ENCODE measurements around the gene EIF2S1.
A peak's percentile ranks its signal among the peaks of the same experiment; 100 is the strongest.
"Not testable (repeated sequence)": the region's sequence is repeated elsewhere in the genome, so short reads cannot be mapped to it uniquely, and the experiment has no call there.

Gene EIF2S1

DNA sequence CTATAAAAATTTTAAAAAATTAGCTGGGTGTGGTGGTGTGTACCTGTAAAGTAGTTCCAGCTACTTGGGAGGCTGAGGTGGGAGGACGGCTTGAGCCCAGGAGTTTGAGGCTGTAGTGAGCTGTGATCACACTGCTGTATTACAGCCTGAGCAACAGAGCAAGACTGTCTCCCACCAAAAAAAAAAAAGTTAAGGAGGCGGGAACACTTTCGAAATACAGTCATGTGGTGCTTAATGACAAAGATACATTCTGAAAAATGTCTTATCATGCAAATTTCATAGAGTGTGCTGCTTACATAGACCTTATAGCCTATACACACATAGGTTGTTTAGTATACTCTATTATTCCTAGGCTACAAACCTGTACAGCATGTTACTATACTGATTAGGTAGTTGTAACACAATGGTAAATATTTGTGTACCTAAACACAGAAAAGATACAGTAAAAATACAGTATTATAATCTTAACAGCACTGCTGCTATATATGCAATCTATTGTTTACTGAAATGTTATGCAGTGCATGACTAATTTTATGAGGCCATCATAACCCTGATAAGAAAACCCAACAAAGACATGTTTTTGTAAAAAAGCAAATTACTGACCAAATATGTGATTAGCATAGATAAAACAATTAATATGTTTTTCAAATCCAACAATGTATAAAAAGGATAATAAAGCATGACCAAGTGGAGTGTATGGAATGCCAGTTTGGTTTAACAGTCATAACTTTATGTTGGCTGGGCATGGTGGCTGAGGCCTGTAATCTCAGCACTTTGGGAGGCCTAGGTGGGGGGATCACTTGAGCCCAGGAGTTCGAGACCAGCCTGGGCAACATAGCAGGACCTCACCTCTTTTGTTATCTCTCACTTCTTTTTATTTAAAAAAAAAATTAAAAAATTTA is 11.4 kb downstream of the EIF2S1 start:
- no peak for DNase-seq (ENCODE audit: low spot score)

- DNase-seq (ENCODE audit: low spot score) = no peak
These were observed 12.7 kb downstream of the EIF2S1 start for GRCh38 chr14:67372833-67373232.

GRCh38 chr14:67373347-67373746 is 13.2 kb downstream of the EIF2S1 start:
- DNase-seq (ENCODE audit: low spot score) = no peak

GRCh38 chr14:67377916-67378315 is 17.8 kb downstream of the EIF2S1 start:
- DNase-seq (ENCODE audit: low spot score) = no peak

- no peak for DNase-seq (ENCODE audit: low spot score)
These were observed 25.0 kb downstream of the EIF2S1 start for GRCh38 chr14:67385120-67385519.

DNA sequence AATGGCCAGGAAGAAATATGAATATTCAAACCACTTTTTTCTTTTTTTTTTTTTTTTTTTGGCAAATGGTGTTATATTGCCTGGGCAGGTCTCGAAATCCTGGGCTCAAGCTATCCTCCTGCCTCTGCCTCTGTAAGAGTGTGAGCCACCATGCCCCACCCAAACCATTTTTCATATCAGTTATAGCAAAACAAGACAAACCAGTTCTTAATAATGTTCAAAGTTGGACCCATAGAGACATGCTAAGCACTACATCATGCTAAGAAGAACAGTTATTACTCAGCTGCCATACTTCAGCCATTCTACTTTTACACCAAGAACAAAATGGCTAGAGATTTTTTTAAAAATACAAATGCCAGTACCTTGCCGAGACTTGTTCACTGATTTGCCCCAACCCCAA is 25.5 kb downstream of the EIF2S1 start:
- no peak for DNase-seq (ENCODE audit: low spot score)

GRCh38 chr14:67387195-67387594 is 27.1 kb downstream of the EIF2S1 start:
- DNase-seq (ENCODE audit: low spot score) = no peak

GRCh38 chr14:67389275-67389674 is 29.1 kb downstream of the EIF2S1 start:
- no peak for DNase-seq (ENCODE audit: low spot score)

- no peak for DNase-seq (ENCODE audit: low spot score)
These were observed 29.8 kb downstream of the EIF2S1 start for GRCh38 chr14:67389811-67390534.

DNA sequence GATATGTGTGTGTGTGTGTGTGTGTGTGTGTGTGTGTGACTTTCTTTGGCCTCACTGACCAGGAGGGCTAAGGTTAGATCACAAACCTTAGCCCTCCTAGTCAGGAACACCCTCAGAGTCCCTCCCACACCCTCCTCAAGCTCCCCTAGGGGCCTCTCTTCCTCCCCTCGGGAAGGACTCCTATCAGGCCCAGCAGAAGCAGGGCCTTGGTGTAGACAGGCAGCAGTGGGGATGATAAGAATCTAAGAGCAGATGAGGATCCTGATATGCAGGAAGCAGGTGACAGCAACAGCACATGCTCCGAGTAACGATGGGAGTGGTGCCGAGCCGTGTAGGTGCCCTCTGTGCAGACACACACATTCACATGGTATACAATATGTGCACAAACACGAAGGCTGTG is 31.1 kb downstream of the EIF2S1 start:
- no peak for DNase-seq (ENCODE audit: low spot score)

- no peak for DNase-seq (ENCODE audit: low spot score)
These were observed 32.0 kb downstream of the EIF2S1 start for GRCh38 chr14:67392123-67392522.

- no peak for DNase-seq (ENCODE audit: low spot score)
These were observed 32.7 kb downstream of the EIF2S1 start for GRCh38 chr14:67392800-67393199.

- DNase-seq (ENCODE audit: low spot score) = no peak
These were observed 33.6 kb downstream of the EIF2S1 start for GRCh38 chr14:67393689-67394088.

- no peak for DNase-seq (ENCODE audit: low spot score)
These were observed 35.2 kb downstream of the EIF2S1 start for GRCh38 chr14:67395086-67395875.

- DNase-seq (ENCODE audit: low spot score) = no peak
These were observed 35.7 kb downstream of the EIF2S1 start for GRCh38 chr14:67395876-67396189.

- DNase-seq (ENCODE audit: low spot score) = peak; percentile 58
These were observed 36.3 kb downstream of the EIF2S1 start for GRCh38 chr14:67396381-67396970.

DNA sequence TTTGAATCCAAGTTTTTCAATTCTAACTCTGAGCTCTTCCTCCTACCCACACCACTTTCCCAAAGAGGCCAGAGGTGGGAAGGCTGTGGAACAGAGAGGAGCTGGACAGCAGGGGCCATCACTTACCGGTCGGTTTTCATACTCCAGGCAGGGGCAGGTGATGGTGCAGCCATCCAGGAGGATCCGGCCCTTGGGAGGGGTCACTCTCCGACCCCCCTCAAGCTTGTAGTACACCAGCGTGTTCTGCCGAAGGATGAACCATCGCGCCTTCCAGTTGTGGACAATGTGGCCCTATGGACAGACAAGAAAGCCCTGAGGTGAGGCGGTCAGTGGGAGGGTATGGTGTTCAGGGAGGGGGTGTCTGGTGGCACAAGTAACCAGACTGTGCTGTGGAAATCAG is 37.4 kb downstream of the EIF2S1 start:
- no peak for DNase-seq (ENCODE audit: low spot score)

DNA sequence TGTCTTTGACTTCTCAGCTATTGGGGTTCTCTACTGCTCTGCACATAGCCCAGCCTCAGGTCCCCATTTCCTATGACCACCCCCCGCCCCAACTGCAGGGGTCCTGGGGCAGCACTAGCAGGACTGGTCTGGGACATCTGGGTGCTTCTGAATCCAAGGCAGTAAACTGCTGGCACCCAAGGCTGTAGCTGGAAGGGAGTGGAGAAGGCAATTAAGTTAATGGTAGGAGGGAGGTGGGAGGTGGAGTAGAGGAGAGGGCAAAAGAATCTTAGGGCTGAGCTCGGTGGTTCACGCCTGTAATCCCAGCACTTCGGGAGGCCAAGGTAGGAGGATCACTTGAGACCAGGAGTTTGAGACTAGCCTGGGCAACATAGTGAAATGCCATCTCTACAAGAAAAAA is 40.3 kb downstream of the EIF2S1 start:
- DNase-seq (ENCODE audit: low spot score) = no peak

DNA sequence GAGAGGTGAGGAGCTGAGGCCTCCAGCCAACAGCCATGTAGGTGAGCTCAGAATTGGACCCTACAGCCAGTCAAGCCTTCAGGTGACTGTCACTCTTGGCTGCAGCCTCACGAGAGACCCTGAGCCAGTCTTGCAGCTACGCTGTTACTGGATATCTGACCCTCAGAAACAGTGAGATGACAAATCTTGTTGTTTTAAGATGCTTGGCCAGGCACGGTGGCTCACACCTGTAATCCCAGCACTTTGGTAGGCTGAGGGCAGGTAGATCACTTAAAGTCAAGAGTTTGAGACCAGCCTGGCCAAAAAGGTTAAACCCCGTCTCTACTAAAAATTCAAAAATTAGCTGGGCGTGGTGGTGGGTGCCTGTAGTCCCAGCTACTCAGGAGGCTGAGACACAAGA is 45.6 kb downstream of the EIF2S1 start:
- no peak for DNase-seq (ENCODE audit: low spot score)

- not testable (repeated sequence) for DNase-seq (ENCODE audit: low spot score)
These were observed 48.1 kb downstream of the EIF2S1 start for GRCh38 chr14:67408122-67408801.

GRCh38 chr14:67409461-67409860 is 49.3 kb downstream of the EIF2S1 start:
- DNase-seq (ENCODE audit: low spot score) = no peak

DNA sequence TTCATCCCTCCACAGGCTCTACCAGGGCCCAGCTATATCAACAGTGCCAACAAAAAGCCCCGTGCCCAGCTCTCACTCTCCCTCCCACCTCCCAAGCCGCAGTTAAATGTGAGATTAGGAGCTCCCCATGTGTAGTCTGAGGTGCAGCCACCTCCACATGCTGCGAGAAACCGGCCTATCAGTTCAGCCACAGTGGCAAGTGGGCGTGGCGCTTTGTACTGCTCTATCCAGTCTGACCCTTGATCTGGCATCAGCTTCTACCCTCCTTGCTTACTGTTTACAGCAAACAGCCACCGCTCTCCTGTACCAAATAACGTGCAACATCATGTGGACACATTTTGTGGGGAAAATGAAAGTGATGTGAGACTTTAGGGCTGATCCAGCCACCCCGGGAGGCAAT is 50.2 kb downstream of the EIF2S1 start:
- DNase-seq (ENCODE audit: low spot score) = no peak

Measured in hepatic stellate cell (primary cell).